ENCODE measurements around the gene ZFYVE28.

Gene ZFYVE28

DNA sequence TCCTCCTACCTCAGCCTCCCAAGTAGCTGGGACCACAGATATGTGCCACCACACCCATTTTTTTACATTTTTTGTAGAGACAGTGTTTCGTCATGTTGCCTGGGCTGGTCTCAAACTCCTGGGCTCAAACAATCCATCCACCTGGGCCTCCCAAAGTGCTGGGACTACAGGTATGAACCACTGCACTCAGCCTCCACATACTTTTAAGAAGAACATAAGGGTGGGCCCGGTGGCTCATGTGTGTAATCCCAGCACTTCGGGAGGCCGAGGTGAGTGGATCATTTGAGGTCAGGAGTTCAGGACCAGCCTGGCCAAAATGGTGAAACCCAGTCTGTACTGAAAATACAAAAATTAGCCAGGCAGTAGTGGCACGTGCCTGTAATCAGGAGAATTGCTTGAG, 105.1 kb downstream of the ZFYVE28 start:
- TF ChIP-seq LEF1 (IDR thresholded peaks at IDR 0.05; ENCODE audit: borderline replicate concordance), result no peak
- TF ChIP-seq L3MBTL2 (conservative IDR thresholded peaks at IDR 0.05), result no peak
- TF ChIP-seq CTBP1 (IDR thresholded peaks at IDR 0.05; ENCODE audit: borderline replicate concordance), result no peak
- TF ChIP-seq ZNF384 (IDR thresholded peaks at IDR 0.05), result no peak
- TF ChIP-seq BHLHE40 (IDR thresholded peaks at IDR 0.05; ENCODE audit: borderline replicate concordance), result no peak
- TF ChIP-seq NFRKB (IDR thresholded peaks at IDR 0.05), result no peak
- TF ChIP-seq ARNT (IDR thresholded peaks at IDR 0.05), result no peak
- TF ChIP-seq SP1 (IDR thresholded peaks at IDR 0.05), result no peak
- no peak for TF ChIP-seq FOXA1 (IDR thresholded peaks at IDR 0.05)
- no peak for TF ChIP-seq FOXM1 (IDR thresholded peaks at IDR 0.05; ENCODE audit: borderline replicate concordance)
- TF ChIP-seq SUZ12 (IDR thresholded peaks at IDR 0.05), result no peak
- TF ChIP-seq, protein P1, sequence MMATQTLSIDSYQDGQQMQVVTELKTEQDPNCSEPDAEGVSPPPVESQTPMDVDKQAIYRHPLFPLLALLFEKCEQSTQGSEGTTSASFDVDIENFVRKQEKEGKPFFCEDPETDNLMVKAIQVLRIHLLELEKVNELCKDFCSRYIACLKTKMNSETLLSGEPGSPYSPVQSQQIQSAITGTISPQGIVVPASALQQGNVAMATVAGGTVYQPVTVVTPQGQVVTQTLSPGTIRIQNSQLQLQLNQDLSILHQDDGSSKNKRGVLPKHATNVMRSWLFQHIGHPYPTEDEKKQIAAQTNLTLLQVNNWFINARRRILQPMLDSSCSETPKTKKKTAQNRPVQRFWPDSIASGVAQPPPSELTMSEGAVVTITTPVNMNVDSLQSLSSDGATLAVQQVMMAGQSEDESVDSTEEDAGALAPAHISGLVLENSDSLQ (IDR thresholded peaks at IDR 0.05), result no peak
- TF ChIP-seq TARDBP (IDR thresholded peaks at IDR 0.05), result no peak
- TF ChIP-seq ELF4 (IDR thresholded peaks at IDR 0.05), result no peak
- no peak for TF ChIP-seq FOXK2 (IDR thresholded peaks at IDR 0.05)
- DNase-seq (ENCODE audit: extremely low spot score), result no peak
- POLR2A ChIA-PET, result no interaction called here
- CTCF ChIA-PET, result interaction anchor here (0.6 kb wide), 1 partner anchor 30 kb away, joined by 3 read pairs; no protein-coding TSS in a partner anchor

DNA sequence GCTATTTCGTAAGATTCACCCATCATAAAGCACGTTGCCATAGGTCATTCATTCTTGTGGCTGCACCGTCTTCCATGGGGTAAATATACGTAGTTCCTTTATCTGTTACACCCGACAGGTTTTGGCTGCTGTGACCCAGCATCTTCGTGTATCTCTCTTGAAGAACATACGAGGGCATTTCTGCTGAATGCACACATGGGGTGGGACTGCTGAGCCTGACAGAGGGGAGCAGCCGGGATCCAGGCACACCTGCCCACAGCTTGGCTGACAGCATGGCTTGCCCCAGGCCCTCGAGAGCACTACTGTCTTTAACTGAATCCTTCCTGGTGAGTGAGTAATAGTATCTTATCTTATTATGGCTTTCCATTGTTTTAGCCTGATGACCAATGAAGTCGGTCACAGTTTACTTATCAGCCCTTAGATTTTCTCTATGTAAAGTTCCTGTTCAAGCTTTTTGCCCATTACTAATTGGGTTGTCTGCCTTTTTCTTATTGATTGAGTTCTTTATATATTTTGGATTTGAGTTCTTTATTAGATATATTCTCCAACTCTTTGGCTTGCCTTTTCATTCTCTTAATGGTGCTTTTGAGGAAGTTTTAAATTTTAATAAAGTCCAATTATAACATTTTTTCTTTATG, 111.6 kb downstream of the ZFYVE28 start:
- POLR2A ChIA-PET, result no interaction called here
- TF ChIP-seq BHLHE40 (IDR thresholded peaks at IDR 0.05; ENCODE audit: borderline replicate concordance) (no peak), NFRKB (IDR thresholded peaks at IDR 0.05) (no peak), TARDBP (IDR thresholded peaks at IDR 0.05) (no peak), CTBP1 (IDR thresholded peaks at IDR 0.05; ENCODE audit: borderline replicate concordance) (no peak), FOXK2 (IDR thresholded peaks at IDR 0.05) (no peak), FOXA1 (IDR thresholded peaks at IDR 0.05) (no peak)
- TF ChIP-seq, protein P1 (IDR thresholded peaks at IDR 0.05), result no peak
- DNase-seq (ENCODE audit: extremely low spot score), result no peak
- CTCF ChIA-PET, result no interaction called here

- TF ChIP-seq ARNT (IDR thresholded peaks at IDR 0.05) (no peak), SP1 (IDR thresholded peaks at IDR 0.05) (no peak), HDGF (IDR thresholded peaks at IDR 0.05; ENCODE audit: borderline replicate concordance) (no peak), BHLHE40 (IDR thresholded peaks at IDR 0.05; ENCODE audit: borderline replicate concordance) (no peak), NFRKB (IDR thresholded peaks at IDR 0.05) (no peak), ELF4 (IDR thresholded peaks at IDR 0.05) (no peak), ZNF384 (IDR thresholded peaks at IDR 0.05) (no peak), LEF1 (IDR thresholded peaks at IDR 0.05; ENCODE audit: borderline replicate concordance) (no peak), FOXM1 (IDR thresholded peaks at IDR 0.05; ENCODE audit: borderline replicate concordance) (no peak), SUZ12 (IDR thresholded peaks at IDR 0.05) (no peak)
- TF ChIP-seq, protein P1 (IDR thresholded peaks at IDR 0.05), result no peak
- peak; percentile 6 for DNase-seq (ENCODE audit: extremely low spot score)
- ChIA-PET CTCF (interaction anchor here (0.5 kb wide), 1 partner anchor 90 kb away, joined by 3 read pairs; no protein-coding TSS in a partner anchor), POLR2A (no interaction called here)
Observed at GRCh38 chr4:2305766-2306501, 112.5 kb downstream of the ZFYVE28 start.

GRCh38 chr4:2304877-2305561, 113.4 kb downstream of the ZFYVE28 start:
- POLR2A ChIA-PET, result no interaction called here
- TF ChIP-seq, protein P1 (IDR thresholded peaks at IDR 0.05), result no peak
- TF ChIP-seq NFRKB (IDR thresholded peaks at IDR 0.05) (no peak), ZNF384 (IDR thresholded peaks at IDR 0.05) (no peak), FOXM1 (IDR thresholded peaks at IDR 0.05; ENCODE audit: borderline replicate concordance) (no peak), FOXK2 (IDR thresholded peaks at IDR 0.05) (no peak), ARNT (IDR thresholded peaks at IDR 0.05) (no peak), BHLHE40 (IDR thresholded peaks at IDR 0.05; ENCODE audit: borderline replicate concordance) (no peak)
- CTCF ChIA-PET, result no interaction called here
- no peak for DNase-seq (ENCODE audit: extremely low spot score)

DNA sequence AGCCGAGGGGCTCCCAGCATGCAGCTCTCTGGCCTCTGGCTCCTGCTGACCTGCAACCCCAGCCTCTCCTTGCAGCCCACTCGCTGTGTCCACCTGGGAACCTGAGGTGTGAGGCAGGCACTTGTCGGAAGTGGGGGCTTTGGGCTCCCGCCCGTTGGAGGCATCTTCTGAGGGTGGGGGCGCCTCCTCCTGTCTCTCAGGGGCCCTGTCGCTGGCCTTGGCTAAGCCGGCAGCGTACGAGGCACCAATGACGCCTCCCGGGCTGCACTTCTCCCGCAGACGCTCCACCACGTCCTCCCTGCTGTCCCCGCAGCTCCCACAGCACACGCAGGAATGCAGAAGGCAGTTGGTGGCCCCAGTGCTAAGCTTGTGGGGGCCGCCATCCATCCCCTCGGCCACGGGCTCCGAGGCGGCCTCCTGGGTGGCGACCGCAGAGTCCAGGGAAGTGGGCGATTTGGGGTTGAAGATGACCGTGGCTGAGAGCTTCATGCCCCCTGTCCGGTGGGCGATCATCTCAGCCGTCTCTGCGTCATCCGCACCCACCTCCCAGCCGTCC, 114.0 kb downstream of the ZFYVE28 start:
- ChIA-PET CTCF (no interaction called here), POLR2A (no interaction called here)
- TF ChIP-seq FOXA1 (IDR thresholded peaks at IDR 0.05) (no peak), HDGF (IDR thresholded peaks at IDR 0.05; ENCODE audit: borderline replicate concordance) (no peak)
- DNase-seq (ENCODE audit: extremely low spot score), result no peak

All from HEK293T (cell line).